GM18868 (cell line): ENCODE measurements around the gene PANK2.
"Not testable (repeated sequence)": the region's sequence is repeated elsewhere in the genome, so short reads cannot be mapped to it uniquely, and the experiment has no call there.

ENCODE experiments used
- ATAC-seq: cut with Tn5 transposase; IDR thresholded peaks from one replicate; pipeline ENCODE4 v1.9.1; 2021; ENCODE audit warnings: mild to moderate bottlenecking, moderate library complexity; ENCODE audit not compliant: unreplicated experiment

PANK2 gene

DNA sequence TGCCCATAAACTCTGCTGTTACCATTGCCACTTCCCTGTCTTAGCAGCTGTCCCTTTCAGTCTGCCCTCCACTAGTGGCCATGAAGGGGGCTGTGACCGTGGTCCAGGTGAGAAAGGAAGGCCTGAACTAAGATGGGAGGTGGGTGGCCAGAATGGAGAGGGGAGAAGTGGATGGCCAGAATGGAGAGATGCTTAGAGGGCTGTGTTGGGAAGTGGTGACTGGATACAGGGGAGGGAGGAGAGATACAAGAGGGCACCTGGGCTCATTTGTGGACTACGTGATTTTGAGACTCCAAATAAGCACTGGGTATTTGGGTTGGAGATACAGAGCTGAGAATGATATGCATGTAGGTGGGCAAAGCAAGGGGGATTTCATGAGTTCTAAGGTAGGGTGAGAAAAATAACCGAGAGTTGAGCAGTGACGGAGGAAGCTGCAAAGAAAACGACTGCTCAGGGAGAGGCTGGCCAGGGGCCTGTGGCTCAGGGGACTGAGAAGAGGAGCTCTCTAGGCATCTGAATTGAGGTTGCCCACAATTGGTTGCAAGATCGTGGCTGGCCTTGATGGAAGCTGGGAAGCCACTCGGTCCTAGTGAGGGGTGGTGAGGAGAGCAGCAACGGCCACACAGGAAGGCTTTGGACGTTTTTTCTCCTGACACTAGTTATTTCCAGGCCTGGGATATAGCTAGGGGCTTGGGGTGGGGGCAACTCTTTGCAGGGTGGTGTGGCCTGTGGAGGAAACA lies 36.9 kb downstream of the PANK2 start:
- no peak for ATAC-seq

DNA sequence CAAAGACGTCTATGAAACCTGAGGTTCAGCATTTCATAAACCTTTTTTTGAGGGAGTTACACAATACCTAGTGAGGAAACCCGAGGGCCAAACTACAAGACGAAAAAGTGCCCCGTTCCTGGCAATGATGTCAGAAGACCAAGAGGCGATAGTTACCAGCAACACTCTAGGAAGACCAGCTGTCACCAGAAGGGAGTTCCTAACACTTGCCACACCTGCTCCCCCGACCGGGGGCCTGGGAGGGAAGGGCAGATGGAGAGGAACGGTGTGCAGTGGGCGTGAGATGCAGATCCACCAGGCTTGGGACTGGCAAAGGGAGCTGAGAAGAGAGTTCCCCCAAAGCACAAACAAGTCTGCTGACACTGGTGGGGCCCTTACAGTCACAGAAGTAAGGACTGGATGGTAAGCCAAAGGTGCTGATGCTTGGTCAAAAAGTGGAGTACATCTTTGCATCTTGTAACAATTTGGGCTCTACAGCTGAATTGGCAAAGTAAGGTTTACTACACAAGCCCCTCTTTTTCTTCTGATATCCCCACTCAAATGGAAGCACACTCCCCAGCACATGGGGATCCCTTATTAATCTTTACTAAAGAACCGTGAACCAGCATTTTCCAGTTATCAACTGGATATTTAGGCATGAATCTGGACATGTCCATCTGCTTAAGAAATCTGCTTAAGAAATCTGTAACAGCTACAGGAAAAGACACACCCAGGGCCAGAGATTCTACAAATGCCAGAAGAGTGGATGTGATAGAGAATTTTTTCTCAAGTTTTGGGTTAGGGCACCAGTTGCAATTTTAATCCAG lies 38.5 kb downstream of the PANK2 start:
- no peak for ATAC-seq

DNA sequence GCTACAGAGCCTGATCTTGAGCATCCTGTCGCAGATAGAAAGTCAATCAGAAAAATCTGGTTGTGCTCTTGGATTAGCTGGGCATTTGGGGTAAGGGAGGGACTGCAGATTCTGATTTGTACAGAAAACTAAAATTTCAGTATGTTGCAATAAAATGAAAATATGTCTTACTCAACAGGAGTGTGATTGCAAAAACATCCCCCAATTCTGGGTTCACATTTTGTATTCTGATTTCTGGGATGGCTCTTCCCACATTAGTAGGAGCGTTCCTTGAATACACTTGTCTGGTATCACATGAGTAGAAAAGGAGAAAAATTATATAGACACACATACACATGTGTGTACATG lies 40.5 kb downstream of the PANK2 start:
- no peak for ATAC-seq

DNA sequence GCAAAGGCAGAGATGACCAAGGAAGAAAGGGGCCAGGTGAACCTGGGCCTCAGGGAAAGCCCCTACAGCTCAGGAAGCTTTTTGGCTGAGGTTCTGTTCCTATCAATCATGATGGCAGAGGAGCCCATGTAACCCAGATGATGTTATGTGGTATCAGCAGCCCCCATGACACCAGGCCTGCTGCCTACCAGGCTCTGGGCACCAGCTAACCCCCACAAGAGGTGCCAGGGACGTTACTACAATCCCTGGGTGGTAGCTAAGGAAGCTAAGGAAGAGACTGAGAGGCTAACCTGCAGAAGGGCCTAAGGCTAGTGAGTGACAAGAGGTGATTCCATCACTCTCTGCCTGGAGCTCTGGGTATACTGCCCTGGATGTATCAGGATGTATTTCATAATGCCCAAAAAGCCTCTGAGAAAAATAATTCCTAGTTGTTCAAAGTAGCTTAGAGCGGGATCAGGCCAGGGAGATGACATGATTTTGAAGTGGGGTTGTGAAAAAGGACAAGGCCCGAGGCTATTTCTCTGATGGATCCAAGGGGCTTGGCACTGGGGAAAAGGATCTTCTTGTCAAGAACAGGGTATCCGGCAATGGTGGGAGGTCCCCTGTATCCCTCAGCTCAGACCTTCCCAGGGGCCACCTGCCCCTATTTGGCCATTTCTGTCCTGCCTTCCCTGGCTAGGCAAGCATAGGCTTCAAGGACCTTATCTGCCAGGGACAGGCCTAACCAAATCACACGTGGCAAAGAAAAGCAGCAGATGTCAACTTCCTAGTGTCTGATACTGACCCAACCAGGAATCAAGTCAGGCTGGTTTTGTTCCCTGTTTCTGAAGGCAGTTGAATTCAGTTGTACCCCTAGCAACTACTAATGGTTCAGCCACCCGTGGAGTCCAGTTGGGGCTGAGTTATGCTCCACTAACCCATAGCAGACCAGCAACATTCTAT lies 41.3 kb downstream of the PANK2 start:
- no peak for ATAC-seq

GRCh38 chr20:3931664-3932063 lies 42.5 kb downstream of the PANK2 start:
- no peak for ATAC-seq

- no peak for ATAC-seq
Observed at GRCh38 chr20:3932277-3932676, 43.1 kb downstream of the PANK2 start.

- ATAC-seq: no peak
Observed at GRCh38 chr20:3932681-3933080, 43.5 kb downstream of the PANK2 start.

- ATAC-seq: no peak
Observed at GRCh38 chr20:3933218-3933617, 44.0 kb downstream of the PANK2 start.

- no peak for ATAC-seq
Observed at GRCh38 chr20:3934624-3935023, 45.4 kb downstream of the PANK2 start.

- no peak for ATAC-seq
Observed at GRCh38 chr20:3935295-3935955, 46.2 kb downstream of the PANK2 start.

DNA sequence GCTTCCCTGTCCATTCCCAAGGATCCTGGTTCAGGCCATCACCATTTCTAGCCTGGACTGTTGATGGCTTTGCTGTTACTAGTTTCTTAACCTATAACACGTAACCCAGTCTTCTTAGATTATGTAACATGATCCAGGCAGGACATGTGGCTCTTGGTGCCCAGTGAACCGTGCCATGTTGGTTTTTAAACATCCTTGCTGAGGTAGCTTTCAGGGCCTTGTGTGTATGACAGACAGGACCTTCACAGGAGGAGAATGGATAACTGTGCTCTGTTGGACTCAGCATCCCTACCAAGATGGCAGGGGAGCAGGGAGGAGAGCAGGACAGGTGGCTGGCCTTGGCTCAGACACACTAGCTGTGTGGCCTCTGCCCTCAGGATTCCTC lies 46.8 kb downstream of the PANK2 start:
- ATAC-seq: no peak

DNA sequence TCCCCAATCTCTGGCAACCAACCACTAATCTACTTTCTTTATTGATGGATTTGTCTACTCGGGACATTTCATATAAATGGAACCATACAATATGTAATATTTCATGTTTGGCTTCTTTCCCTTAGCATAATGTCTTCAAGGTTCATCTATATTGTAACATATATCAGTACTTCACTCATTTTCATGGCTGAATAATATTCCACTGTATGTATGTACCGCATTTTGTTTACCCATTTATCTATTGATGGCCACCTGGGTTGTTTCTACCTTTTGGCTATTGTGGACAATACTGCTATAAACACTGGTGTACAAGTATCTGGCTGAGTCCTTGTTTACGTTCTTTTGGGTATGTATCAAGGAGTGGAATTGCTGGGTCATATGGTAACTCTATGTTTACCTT lies 48.4 kb downstream of the PANK2 start:
- no peak for ATAC-seq

DNA sequence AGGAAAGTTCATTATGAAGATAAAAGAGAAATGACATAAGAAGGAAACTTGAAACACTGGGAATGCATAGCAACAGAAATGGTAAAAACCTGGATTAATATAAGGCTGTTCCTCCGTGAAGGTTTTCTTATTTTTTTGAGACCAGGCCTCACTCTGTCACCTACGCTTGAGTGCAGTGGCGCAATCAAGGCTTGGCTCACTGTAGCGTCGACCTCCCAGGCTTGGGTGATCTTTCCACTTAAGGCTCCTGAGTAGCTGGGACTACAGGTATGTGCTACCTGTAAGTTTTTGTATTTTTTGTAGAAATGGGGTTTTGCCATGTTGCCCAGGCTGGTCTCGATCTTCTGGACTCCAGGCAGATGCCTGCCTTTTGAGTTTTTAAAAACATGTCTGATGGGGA lies 51.7 kb downstream of the PANK2 start:
- ATAC-seq: no peak

DNA sequence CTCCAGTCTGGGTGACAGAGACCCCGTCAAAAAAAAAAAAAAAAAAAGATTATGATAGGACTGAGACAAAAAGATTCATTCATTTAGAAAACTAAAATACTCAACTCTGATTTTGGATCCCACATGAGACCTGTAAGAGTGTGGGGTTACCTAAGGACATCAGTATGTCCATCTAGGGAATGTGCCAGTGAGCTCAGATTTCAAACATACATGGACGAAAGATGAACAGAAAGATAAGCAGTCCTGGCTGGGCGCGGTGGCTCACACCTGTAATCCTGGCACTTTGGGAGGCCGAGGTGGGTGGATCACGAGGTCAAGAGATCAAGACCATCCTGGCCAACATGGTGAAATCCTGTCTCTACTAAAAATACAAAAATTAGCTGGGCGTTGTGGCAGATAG lies 57.5 kb downstream of the PANK2 start:
- ATAC-seq: not testable (repeated sequence)

GRCh38 chr20:3964719-3965118 lies 75.5 kb downstream of the PANK2 start:
- ATAC-seq: no peak

- no peak for ATAC-seq
Observed at GRCh38 chr20:3966571-3966970, 77.4 kb downstream of the PANK2 start.

GRCh38 chr20:3970016-3970415 lies 80.8 kb downstream of the PANK2 start:
- ATAC-seq: no peak

DNA sequence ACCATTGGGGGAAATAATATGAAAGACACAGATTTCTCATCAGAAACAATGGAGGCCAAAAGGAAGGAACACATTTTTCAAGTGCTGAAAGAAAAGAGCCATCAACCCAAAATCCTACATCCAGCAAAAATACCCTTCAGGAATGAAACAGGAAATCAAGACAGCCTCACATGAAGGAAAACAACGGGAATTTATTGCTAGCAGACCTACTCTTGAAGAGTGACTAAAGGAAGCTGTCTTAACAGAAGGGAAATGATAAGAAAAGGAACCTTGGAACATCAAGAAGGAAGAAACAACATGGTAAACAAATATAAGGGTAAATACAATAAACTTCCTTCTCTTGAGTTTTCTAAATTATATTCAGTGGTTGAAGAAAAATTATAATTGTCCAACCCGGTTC lies 82.0 kb downstream of the PANK2 start:
- no peak for ATAC-seq

- no peak for ATAC-seq
Observed at GRCh38 chr20:3972161-3972560, 83.0 kb downstream of the PANK2 start.

DNA sequence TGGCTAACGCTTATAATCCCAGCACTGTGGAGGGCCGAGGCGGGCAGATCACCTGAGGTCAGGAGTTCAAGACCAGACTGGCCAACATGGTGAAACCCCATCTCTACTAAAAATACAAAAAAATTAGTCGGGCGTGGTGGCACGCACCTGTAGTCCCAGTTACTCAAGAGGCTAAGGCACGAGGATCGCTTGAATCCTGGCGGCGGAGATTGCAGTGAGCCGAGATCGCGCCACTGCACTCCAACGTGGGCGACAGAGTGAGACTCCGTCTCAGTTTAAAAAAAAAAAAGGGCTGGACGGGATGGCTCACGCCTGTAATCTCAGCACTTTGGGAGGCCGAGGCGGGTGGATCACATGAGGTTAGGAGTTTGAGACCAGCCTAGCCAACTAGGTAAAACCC lies 83.4 kb downstream of the PANK2 start:
- not testable (repeated sequence) for ATAC-seq

- no peak for ATAC-seq
Observed at GRCh38 chr20:3973705-3974104, 84.5 kb downstream of the PANK2 start.
